Measurements from ENCODE around the gene ACBD6.
"Not testable (repeated sequence)": the region's sequence is repeated elsewhere in the genome, so short reads cannot be mapped to it uniquely, and the experiment has no call there.

The ACBD6 gene

DNA sequence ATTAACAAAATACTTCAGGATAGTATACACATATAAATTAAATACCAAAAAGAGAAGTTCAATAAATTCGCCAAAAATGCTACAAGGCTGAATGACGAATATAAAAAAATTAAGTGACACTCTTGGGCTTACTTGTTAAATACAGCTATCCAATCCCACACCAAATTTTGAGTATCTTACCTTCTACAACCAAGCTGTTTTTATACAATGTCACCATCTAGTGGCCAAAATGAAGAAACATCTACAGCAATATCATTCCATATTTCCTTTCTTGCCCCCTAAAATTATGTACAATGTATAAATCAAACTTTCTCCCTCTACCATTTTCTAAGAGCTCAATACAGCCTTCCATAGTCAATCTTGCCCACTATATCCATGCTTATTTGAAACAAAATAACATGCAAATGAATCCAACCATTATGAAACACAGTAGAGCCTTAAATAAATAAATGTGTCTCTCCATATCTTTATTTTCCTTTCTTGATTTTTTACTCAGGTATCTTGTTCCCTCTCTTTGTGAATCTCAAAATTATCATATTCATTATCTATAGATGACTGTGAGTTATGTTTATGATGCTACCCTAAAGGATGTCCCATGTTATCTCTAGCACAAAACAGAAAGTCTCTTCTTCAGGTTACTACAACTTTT lies 86.3 kb downstream of the ACBD6 start:
- no peak for DNase-seq (ENCODE audit: low read depth in 2 of 2)

DNA sequence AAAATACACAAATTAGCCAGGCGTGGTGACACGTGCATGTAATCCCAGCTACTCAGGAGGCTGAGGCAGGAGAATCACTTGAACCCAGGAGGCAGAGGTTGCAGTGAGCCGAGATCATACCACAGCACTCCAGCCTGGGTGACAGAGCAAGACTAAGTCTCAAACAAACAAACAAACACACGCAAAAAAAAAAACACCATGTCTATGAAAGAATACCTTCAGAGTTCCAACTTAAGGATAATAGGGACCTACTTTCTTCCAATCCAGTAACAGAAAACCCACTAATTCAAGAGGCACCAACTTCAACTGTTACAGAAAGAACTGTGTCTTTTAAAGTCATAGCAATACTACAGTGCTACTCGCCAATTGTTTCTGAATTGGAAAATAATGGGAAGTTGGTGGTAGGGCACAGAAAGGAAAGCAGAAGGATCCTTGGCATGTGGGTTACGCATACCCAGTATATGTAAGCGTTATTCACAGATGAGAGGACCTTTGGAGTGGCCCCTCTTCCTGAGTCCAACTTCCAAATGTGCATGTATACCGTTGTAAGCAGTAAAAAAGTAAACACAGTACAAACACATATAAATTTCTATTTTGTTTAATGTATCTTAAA lies 87.0 kb downstream of the ACBD6 start:
- no peak for DNase-seq (ENCODE audit: low read depth in 2 of 2)

DNA sequence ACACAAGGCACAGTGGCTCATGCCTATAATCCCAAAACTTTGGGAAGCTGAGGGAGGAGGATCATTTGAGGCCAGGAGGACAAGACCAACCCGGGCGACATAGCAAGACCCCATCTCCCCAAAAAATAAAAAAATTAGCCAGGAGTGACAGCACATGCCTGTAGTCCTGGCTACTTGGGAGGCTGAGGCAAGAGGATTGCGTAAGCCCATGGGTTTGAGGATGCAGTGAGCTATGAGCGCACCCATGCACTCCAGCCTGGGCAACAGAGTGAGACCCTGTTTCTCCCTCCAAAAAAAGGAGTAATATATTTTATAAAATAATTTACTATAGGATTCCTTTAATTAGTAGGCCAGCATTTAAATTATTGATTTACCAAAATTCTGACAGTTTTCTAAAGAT lies 89.8 kb downstream of the ACBD6 start:
- DNase-seq (ENCODE audit: low read depth in 2 of 2) = no peak

DNA sequence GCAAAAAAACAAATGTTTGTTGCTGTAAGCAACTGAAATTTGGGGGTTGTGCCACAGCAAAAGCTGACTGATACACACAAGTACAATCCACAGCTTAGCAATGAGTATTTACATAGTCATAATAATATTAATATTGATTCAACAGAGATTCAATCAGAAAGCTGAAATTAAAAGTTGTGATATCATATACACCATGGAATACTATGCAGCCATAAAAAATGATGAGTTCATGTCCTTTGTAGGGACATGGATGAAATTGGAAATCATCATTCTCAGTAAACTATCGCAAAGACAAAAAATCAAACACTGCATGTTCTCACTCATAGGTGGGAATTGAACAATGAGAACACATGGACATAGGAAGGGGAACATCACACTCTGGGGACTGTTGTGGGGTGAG lies 94.2 kb downstream of the ACBD6 start:
- not testable (repeated sequence) for DNase-seq (ENCODE audit: low read depth in 2 of 2)

DNA sequence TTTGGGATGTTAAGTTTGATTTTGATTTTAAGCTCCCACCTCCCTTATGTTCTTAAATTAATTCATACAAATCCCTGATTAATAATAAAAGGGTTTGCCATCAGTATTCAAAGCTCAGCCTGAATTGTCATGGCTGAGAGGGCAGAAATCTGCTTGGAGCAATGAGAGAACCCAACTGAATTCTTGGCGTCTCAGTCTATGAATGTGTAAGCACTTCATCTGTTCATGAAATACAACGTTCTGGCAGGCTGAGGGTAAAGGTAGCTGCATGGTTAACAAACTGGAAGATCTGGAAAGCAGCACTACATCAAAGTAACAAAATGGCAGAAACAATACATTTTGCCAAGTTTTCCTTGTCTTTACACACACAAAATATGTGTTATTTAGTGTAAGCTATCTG lies 95.3 kb downstream of the ACBD6 start:
- DNase-seq (ENCODE audit: low read depth in 2 of 2) = no peak

DNA sequence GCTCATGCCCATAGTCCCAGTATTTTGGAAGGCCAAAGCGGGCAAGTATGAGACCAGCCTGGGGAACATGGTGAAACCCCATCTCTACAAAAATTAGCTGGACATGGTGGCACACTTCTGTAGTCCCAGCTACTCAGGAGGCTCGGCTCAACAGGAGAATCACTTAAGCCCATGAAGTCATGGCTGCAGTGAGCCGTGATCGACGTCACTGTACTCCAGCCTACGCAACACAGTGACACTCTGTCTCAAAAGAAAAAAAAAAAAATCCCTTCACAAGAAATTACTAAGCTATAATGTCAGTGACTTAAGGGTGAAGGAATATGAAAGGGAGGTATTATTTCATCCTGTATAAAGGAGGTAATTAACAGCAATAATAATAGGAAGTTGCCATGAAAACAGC lies 99.8 kb downstream of the ACBD6 start:
- no peak for DNase-seq (ENCODE audit: low read depth in 2 of 2)

DNA sequence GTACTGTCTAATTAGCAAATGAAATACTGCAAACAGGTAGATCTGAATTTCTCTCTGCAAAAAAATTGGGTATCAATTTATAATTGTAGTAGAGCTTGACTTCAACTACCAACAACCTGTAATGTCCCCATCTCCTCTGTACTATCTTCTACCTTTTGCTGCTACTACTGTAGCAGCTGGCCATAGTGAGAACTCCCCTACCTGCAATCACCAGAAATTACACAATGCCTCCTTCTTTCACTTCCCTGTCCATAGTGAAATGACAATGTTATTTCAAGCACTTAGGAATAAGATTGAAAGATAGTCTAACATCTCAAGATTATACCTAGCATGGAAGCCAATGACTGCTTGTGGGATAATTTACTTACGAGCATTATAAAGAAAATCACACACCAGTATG lies 100.4 kb downstream of the ACBD6 start:
- DNase-seq (ENCODE audit: low read depth in 2 of 2) = no peak

DNA sequence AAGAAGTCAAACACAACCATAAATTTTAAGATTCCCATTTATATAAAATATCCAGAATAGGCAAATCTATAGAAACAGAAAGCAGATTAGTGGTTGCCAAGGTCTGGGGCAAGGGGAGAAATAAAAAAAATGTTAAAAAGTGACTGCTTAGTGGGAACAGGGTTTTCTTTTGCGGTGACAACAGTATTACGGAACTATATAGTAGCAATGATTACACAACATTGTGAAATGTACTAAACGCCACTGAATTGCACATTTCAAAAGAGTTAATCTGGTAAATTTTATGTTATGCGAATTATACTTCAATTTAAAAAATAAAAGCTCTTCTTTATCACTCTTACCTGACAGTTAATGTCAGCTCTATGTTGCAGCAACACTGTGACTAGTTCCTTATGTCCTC lies 105.2 kb downstream of the ACBD6 start:
- no peak for DNase-seq (ENCODE audit: low read depth in 2 of 2)

DNA sequence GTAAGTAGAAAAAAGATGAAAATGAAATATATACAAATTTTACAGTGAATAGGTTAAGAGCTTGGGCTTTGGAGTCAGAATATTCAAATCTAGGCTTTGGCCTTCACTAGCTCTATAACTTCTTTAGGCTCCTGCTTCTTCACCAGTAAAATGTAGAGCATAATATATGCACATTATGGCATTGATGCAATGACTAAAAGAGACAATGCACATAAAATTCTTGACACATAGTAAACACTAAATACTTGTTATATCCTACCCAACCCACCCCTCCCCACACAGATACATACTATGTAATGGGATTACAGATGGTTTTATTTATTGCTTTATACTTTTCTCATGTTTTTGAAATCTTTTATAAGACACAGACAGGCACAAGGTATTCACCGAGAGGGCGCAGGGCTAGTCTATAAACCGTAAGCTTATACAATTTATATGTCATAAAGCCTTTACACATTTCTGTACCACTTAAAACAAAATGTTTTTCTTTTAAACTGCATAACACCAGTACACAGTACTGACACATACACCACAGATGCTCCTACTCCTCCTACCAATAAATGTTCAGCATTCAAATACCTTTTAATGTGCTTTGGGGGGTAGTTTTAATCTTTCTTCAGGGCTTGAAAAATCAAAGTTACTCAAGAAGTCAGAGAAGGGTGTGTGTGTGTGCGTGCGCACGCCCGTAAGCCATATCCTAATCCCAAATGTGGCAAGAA lies 109.8 kb downstream of the ACBD6 start:
- no peak for DNase-seq (ENCODE audit: low read depth in 2 of 2)

DNA sequence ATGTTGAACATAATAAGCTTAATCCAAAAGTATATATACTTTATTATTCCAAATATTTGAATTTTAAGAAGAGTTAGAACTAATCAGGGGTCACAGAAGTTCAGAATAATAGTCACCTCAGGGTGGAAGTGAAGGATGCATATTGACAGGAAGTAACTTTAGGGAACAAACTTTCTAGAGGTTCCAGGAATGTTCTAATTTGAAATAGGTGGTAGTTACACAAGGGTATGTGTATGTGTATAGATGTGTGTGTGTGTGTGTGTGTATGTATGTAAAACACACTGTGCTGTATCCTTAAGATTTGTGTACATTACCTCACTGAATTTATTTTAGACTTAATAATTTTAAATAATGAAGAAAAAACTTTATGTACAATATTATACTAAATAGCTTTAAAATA lies 110.4 kb downstream of the ACBD6 start:
- DNase-seq (ENCODE audit: low read depth in 2 of 2) = no peak

DNA sequence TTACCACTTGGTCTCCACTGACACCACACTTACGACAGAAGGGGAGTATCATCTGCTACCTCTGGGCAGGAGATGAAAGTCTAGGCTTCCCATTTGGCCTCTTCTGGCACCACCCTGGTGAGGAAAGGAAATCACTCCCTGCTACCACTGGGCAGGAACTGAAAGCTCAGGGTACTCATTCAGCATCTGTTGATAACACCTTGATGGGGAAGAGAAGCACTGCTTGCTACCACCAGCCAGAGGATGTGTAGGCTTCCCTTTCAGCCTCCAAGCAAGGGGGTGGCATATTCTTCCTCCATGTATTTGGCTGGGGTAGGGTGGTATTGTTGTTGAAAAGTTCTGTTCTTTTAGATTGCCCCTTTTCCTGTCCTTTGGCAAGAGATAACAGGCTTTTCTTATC lies 115.0 kb downstream of the ACBD6 start:
- no peak for DNase-seq (ENCODE audit: low read depth in 2 of 2)

DNA sequence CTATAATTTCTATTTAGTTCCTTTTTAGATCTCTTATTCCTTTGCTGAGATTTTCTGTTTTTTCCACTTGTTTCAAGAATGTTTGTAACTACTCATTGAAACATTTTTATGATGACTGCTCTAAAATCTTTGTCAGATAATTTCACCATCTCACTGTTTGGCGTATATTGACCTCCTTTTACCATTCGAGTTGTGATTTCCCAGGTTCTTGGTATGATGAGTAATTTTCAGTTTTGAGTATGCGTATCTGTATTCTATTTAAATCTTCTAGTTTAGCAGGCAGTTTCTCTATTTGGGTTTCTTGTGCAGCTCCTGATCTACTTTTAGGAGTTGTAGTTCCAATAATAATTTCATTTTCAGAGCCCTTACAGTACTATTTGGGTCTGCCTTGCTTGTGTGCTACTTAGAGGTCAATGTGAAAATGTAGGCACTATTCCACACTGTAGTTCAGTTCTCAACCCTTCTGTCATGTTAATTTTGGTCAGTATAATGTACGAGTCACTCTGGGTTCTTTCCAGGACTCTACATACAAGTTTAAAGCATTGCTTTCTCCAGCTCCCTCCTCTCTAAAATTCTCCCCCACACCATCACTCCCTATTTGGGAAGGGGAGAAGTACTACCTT lies 115.5 kb downstream of the ACBD6 start:
- DNase-seq (ENCODE audit: low read depth in 2 of 2) = no peak

DNA sequence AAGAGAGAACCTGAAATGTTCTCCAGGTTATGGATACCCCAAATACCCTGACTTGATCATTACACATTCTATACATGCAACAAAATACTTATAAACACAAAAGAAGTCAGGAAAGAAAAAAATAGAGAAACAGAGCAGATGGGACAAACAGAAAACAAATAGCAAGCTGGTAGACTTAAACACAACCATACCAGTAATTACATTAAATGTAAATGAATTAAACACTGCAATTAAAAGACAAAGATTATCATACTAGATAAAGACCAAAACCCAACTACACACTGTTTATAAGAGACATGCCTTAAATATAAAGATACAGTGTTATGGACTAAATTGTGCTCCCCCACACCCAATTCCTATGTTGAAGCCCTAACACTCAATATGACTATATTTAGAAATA lies 117.2 kb downstream of the ACBD6 start:
- DNase-seq (ENCODE audit: low read depth in 2 of 2) = no peak

DNA sequence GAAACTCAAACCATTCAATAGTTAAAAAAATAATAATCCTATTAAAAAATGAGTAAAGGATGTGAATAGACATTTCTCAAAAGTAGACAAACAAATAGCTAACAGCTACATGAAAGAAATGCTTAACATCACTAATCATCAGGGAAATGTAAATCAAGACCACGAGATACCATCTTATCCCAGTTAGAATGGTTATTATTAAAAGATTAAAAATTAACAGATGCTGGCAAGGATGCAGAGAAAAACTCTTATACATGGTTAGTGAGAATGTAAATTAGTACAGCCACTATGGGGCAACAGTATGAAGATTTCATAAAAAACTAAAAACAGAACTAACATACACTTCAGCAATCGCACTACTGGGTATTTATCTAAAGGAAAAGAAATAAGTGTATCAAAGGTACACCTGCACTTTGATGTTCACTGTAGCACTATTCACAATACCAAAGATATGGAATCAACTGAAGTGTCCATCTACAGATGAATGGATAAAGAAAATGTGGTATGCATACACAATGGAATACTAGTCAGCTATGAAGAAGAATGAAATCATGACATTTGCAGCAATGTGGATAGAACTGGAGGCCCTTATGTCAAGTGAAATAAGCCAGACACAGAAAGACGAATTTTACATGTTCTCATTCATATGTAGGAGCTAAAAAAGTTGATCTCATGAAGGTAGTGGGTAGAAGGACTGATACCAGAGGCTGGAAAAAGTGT lies 117.9 kb downstream of the ACBD6 start:
- DNase-seq (ENCODE audit: low read depth in 2 of 2) = no peak

DNA sequence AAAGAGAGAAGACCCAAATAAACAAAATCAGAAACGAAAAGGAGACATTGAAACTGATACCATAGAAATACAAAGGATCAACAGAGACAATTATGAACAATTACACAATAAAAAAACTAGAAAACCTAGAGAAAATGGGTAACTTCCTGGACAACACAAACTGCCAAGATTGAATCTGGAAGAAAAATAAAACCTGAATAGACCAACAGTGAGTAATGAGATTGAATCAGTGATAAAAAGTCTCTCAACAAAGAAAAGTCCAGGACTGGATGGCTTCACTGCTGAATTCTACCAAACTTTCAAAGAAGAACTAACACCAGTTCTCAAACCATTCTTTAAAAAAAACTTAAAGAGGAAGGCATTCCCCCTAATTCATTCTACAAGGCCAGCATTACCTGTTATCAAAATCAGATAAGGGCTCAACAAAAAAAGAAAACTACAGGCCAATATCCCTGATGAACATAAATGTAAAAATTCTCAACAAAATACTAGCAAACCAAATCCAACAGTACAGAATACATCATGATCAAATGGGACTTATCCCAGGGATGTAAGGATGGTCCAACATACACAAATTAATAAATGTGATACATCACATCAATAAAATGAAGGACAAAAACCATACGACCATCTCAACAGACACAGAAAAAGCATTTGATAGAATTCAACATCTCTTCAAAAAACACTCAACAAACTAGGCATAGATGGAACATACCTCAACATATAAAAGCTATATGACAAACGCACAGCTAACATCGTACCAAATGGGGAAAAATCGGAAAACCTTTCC lies 119.9 kb downstream of the ACBD6 start:
- no peak for DNase-seq (ENCODE audit: low read depth in 2 of 2)

DNA sequence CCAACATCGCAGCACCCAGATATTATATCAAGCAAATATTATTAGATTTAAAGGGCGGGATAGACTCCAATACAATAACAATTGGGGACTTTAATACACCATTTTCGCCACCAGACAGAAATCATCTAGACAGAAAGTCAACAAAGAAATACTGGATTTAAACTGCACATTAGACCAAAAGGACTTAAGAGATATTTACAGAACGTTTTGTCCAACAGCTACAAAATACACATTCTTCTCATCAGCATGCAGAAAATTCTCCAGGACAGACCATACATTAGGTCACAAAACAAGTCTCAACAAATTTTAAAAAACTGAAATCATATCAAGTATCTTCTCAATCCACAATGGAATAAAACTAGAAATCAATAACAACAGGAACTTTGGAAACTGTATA lies 121.2 kb downstream of the ACBD6 start:
- DNase-seq (ENCODE audit: low read depth in 2 of 2) = no peak

DNA sequence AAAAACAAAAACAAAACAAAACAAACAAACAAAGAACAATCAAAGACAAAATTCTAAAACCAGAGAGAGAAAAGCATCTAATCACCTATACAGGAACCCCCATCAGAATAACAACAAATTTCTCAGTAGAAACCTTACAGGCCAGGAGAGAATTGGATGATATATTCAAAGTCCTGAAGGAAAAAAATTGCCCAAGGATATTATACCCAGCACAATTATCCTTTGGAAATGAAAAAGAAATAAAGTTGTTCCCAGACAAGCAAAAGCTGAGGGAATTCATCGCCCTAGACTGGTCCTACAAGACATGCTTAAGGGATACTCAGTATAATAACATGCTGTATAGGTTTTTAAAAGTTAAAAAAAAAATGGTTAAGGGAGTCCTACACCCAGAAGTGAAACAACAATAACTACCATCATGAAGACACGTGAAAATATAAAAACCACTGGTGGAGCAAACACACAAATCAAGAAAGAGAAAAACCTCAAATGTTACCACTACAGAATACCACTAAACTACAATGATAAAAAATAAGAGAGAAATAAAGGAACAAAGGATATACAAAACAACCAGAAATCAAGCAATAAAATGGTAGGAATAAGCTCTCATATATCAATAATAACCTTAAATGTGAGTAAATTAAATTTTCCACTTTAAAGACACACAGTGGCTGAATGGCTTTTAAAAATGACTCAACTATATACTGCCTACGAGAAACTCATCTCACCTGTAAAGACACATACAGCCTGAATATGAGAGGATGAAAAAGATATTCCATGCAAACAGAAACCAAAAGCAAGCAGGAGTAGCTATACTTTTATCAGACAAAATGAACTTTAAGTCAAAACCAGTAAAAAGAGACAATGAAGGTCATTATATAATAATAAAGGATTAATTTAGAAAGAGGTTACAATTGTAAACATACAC lies 121.9 kb downstream of the ACBD6 start:
- DNase-seq (ENCODE audit: low read depth in 2 of 2) = no peak

DNA sequence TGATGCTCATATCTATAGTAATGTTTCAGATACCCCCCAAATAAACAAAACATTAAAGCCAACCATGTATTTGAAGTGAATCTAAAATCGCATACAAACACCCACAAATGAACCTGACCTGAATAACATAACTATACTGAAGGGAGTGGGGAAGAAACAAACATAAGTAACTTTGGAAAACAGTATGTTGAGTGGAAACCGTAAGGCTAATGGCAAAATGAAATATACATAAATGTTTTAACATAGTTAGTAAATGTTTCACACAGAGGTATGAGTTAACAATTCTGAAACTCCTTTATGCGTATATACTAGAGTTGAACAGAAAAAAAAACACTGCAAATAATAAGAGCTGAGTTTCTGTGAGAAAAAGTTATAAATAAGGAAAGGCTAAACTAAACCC lies 125.6 kb downstream of the ACBD6 start:
- no peak for DNase-seq (ENCODE audit: low read depth in 2 of 2)

DNA sequence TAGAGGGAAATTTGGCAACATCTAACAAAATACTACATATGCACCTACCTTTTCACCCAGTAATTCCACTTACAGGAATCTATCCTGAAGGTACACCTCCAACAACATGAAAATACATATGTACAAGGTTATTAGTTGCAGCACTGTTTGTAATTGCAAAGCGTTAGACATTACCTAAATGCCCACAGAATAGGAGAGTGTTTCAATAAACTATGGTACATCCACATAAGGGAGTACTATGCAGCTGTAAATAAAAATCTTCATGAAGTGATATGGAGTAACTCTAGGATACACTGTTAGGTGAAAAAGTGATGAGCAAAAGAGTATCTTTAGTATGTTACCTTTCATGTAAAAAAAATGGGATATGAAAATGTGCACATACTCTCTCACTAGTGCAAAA lies 126.1 kb downstream of the ACBD6 start:
- no peak for DNase-seq (ENCODE audit: low read depth in 2 of 2)

DNA sequence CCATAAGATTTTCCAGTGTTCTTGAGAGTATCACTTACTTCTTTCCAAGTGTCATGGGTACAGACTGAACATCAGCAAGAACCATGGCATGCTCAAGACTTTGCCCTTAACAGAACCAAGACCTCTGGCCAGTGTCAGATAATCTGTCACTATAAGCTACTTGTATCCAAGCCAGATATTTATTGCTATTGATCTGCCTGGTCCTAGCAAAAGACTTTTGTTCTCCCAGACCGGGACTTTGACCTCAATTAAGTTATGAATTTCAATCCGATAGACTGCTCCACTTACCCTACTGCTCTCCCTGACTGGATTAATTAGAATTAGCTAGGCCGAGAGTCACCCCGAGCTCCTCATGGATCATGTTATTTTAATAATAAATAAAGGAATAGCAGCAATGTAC lies 129.6 kb downstream of the ACBD6 start:
- no peak for DNase-seq (ENCODE audit: low read depth in 2 of 2)

Measured in stimulated activated CD8-positive, alpha-beta memory T cell treated with anti-CD3 and anti-CD28 coated beads, Interleukin-7, amount 100 ng/mL, for 1 hour (primary cell).